ENCODE measurements around the gene MRPL55. TPM values are rescaled to one million over a fixed set of nuclear protein-coding genes. Genes with fewer than 3 reads are reported as not detected.

Gene MRPL55
- total and polyA plus RNA-seq, 2 of the 13 experiments (the other 11 are each of a cell fraction or from before 2014, with no cell fraction given), result 58.6 to 92.9 TPM

GRCh38 chr1:228109073-228109961 is at the start of gene MRPL55 (continued):
- TF ChIP-seq SMARCC2 (IDR thresholded peaks at IDR 0.05), result no peak
- TF ChIP-seq GRHL1 (CRISPR knock-in tag; conservative IDR thresholded peaks at IDR 0.05), result no peak
- no peak for TF ChIP-seq SRSF4 (IDR thresholded peaks at IDR 0.05; ENCODE audit: low read depth, low read length, poor library complexity, severe bottlenecking)
- TF ChIP-seq ADNP (CRISPR knock-in tag; IDR thresholded peaks at IDR 0.05), result no peak
- TF ChIP-seq ZNF790 (CRISPR knock-in tag; IDR thresholded peaks at IDR 0.05; ENCODE audit: borderline replicate concordance), result no peak; the same call in 1 of the 2 replicates
- TF ChIP-seq THYN1 (CRISPR knock-in tag; IDR thresholded peaks at IDR 0.05; ENCODE audit: borderline replicate concordance, low read depth), result no peak
- TF ChIP-seq ZNF275 (CRISPR knock-in tag; IDR thresholded peaks at IDR 0.05; ENCODE audit: borderline replicate concordance), result no peak; the same call in 1 of the 2 replicates
- 0 out of 2 replicates have a peak, but pooled peaks have one; percentile 65 for TF ChIP-seq ZNF513 (CRISPR knock-in tag; conservative IDR thresholded peaks at IDR 0.05)
- TF ChIP-seq ZMYM4 (CRISPR knock-in tag; IDR thresholded peaks at IDR 0.05), result peak; percentile 96
- TF ChIP-seq BRCA1 (CRISPR knock-in tag; IDR thresholded peaks at IDR 0.05), result no peak
- TF ChIP-seq ZNF660 (CRISPR knock-in tag; IDR thresholded peaks at IDR 0.05; ENCODE audit: borderline replicate concordance, low read depth), result no peak
- 0 out of 2 replicates have a peak, but pooled peaks have one; percentile 48 for TF ChIP-seq NKX3-1 (CRISPR knock-in tag; IDR thresholded peaks at IDR 0.05)
- TF ChIP-seq ATF5 (CRISPR knock-in tag; IDR thresholded peaks at IDR 0.05; ENCODE audit: low read depth), result no peak; the same call in 1 of the 2 replicates
- TF ChIP-seq TMF1 (CRISPR knock-in tag; IDR thresholded peaks at IDR 0.05; ENCODE audit: low read depth), result no peak
- peak; percentile 60; the same call in 1 of the 2 replicates for TF ChIP-seq TFDP1 (CRISPR knock-in tag; IDR thresholded peaks at IDR 0.05; ENCODE audit: borderline replicate concordance)
- no peak for TF ChIP-seq TFE3 (CRISPR knock-in tag; IDR thresholded peaks at IDR 0.05)
- no peak for TF ChIP-seq RFX3 (CRISPR knock-in tag; IDR thresholded peaks at IDR 0.05)
- TF ChIP-seq ZNF776 (CRISPR knock-in tag; IDR thresholded peaks at IDR 0.05), result no peak
- peak; percentile 87; the same call in 1 of the 2 replicates for TF ChIP-seq JUN (CRISPR knock-in tag; IDR thresholded peaks at IDR 0.05)
- TF ChIP-seq MXI1 (IDR thresholded peaks at IDR 0.05; ENCODE audit: borderline replicate concordance, low read depth, low read length), result peak; percentile 94; the same call in 2 of the 3 replicates

Data from HepG2 (cell line).